Adrenal gland (tissue), 12 donors: ENCODE measurements around the gene IL1B. TPM values are rescaled to one million over a fixed set of nuclear protein-coding genes. Genes with fewer than 3 reads are reported as not detected.

ENCODE experiments used
- DNase-seq, 7 donors: peaks; one replicate each; pipeline ENCODE4 v3.0.0-alpha.2; 2019 to 2020
- H3K27ac ChIP-seq, 5 donors: fragments of 200-600 bp; sonication (generic) in 4 of 5; 1 replicate in 3 of 5; 2 replicates in 2 of 5; pipeline versions ENCODE4 v1.5.1 to v1.8.0; 2016 to 2020; ENCODE audit warnings: mild to moderate bottlenecking in 1 of 5
- H3K27me3 ChIP-seq: fragments of 200-600 bp; 2 replicates; pipeline ENCODE4 v1.8.0; 2021
- H3K36me3 ChIP-seq, 2 donors: fragments of 200-600 bp; replicated peaks in 1 of 2; 1 replicate in 1 of 2; 2 replicates in 1 of 2; pipeline versions ENCODE4 v1.5.1 to v1.8.0; 2018 to 2022
- H3K4me1 ChIP-seq, 2 donors: fragments of 200-600 bp; replicated peaks in 1 of 2; 1 replicate in 1 of 2; 2 replicates in 1 of 2; pipeline versions ENCODE4 v1.5.1 to v1.8.0; 2018 to 2021
- H3K4me3 ChIP-seq, 4 donors: fragments of 200-600 bp; sonication (generic) in 3 of 4; one replicate each; pipeline ENCODE4 v1.5.1; 2016 to 2018
- H3K9me3 ChIP-seq, 3 donors: fragments of 200-600 bp; sonication (generic) in 1 of 3; replicated peaks in 1 of 3; 1 replicate in 2 of 3; 2 replicates in 1 of 3; pipeline versions ENCODE4 v1.5.1 to v1.8.0; 2016 to 2021
- CTCF ChIP-seq, 6 experiments: fragments of 450-650 bp in 4 of 6; fragments of 200-600 bp in 2 of 6; sonication (generic) in 1 of 6; IDR thresholded peaks; 1 replicate in 5 of 6; 2 replicates in 1 of 6; pipeline versions ENCODE4 v1.5.1 to v1.8.0; 2016 to 2021; ENCODE audit warnings: antibody characterized with exemption in 6 of 6, mild to moderate bottlenecking in 2 of 6, moderate library complexity in 1 of 6
- POLR2A ChIP-seq, 2 donors: fragments of 450-650 bp; IDR thresholded peaks; one replicate each; pipeline ENCODE4 v1.6.1; 2017; ENCODE audit warnings: antibody characterized with exemption in 2 of 2, mild to moderate bottlenecking in 2 of 2, moderate library complexity in 1 of 2
- WGBS, 4 donors: extraction: QIAGEN DNeasy Blood & Tissue Kit in 2 of 4; methylation state at CpG; one replicate each; pipeline versions ENCODE4 v1.1.5 to v1.1.7; 2013 to 2017; 5-methylcytosine and 5-hydroxymethylcytosine counted together
- intact Hi-C, 2 donors: fragments of 100-400 bp; cut with DNase I; formaldehyde crosslinking; loops; one replicate each; pipeline versions ENCODE4 v1.14.1 to v1.15.0; 2022 to 2023
- polyA plus RNA-seq, 3 donors: library from polyadenylated mRNA; stranded (reverse); fragments of 200-250 nt in 2 of 3; fragments of 350-450 nt in 1 of 3; fragmentation: Illumina TruSeq in 1 of 3; extraction: RNeasy Lipid Tissue Mini Kit (QIAGEN cat#74804) in 1 of 3; gene quantifications; one replicate each; pipeline ENCODE4 v1.2.3, GENCODE V29; 2013 to 2014
- total RNA-seq, 9 donors: library from RNA; depleted of rRNA in 4 of 9; stranded (reverse); fragments of >200 nt in 4 of 9; fragments of 120-200 nt in 1 of 9; fragmentation: NEBNext Ultra II Directional in 1 of 9; extraction: Animal tissue kit (Norgen Biotek cat#: 25700) in 1 of 9; gene quantifications; one replicate each; pipeline versions ENCODE4 v1.1.0 to v1.2.4, GENCODE V29; 2013 to 2023
- donor health status: healthy with polysubstance abuse.
- donor health status: Bipolar disorder and iron deficiency.
- donor health status: DM: yes; HTN: yes; CAD: no.
- donor health status: DM: no; HTN: no; CAD: no.
- donor health status: DM: no; HTN: no; CAD: no.
- donor health status: DM: yes; HTN: yes; CAD: no.

IL1B gene
- total and polyA plus RNA-seq, 12 donors = 0.44 to 5.9 (median 1.5) TPM; not detected in 1

GRCh38 chr2:112843288-112843687, 6.7 kb upstream of the IL1B start:
- no peak for DNase-seq
- no peak for TF ChIP-seq CTCF (IDR thresholded peaks at IDR 0.05)
- TF ChIP-seq POLR2A (IDR thresholded peaks at IDR 0.05) = no peak
- no peak overlapping the region for H3K4me3 ChIP-seq
- no peaks in the 10 kb centered on the region for H3K9me3 ChIP-seq
- WGBS, 4 donors = 91 to 100% (median 94%) methylated on average over 2 of the region's 2 CpGs
- H3K27ac ChIP-seq = no peak overlapping the region
- intact Hi-C loops = no loop called here
- H3K4me1 ChIP-seq = no peaks in the 10 kb centered on the region
- no peaks in the 10 kb centered on the region for H3K27me3 ChIP-seq
- H3K36me3 ChIP-seq = no peaks in the 10 kb centered on the region

GRCh38 chr2:112841295-112842044, 4.9 kb upstream of the IL1B start:
- TF ChIP-seq POLR2A (IDR thresholded peaks at IDR 0.05) = no peak
- no peak for TF ChIP-seq CTCF (IDR thresholded peaks at IDR 0.05)
- peak overlapping the region in 1 of 5 donors; percentile 63 for H3K27ac ChIP-seq
- no peaks in the 10 kb centered on the region for H3K36me3 ChIP-seq
- intact Hi-C loops = no loop called here
- 67 to 78% (median 70%) methylated on average over 5 of the region's 5 CpGs for WGBS, 4 donors
- H3K9me3 ChIP-seq = no peaks in the 10 kb centered on the region
- no peaks in the 10 kb centered on the region for H3K4me1 ChIP-seq
- no peak overlapping the region for H3K4me3 ChIP-seq
- H3K27me3 ChIP-seq = no peaks in the 10 kb centered on the region
- DNase-seq = peak in 1 of 7 donors; percentile 9

GRCh38 chr2:112840068-112840445, 3.5 kb upstream of the IL1B start:
- TF ChIP-seq POLR2A (IDR thresholded peaks at IDR 0.05) (no peak), CTCF (IDR thresholded peaks at IDR 0.05) (no peak)
- Histone ChIP-seq H3K27ac (no peak overlapping the region), H3K9me3 (no peaks in the 10 kb centered on the region), H3K27me3 (no peaks in the 10 kb centered on the region), H3K4me1 (peaks cover 0 to 5% of the 10 kb centered on the region in 2 donors), H3K4me3 (no peak overlapping the region), H3K36me3 (no peaks in the 10 kb centered on the region)
- no peak for DNase-seq
- intact Hi-C loops = no loop called here
- 87 to 97% (median 91%) methylated on average over 1 of the region's 1 CpG for WGBS, 4 donors

GRCh38 chr2:112839407-112840067, 3.0 kb upstream of the IL1B start:
- peak in 4 of 7 donors; percentile 27 to 57 (median 38) for DNase-seq

More at GRCh38 chr2:112839407-112840067, 3.0 kb upstream of the IL1B start:
- no peaks in the 10 kb centered on the region for H3K27me3 ChIP-seq
- intact Hi-C loops = no loop called here
- H3K27ac ChIP-seq = no peak overlapping the region
- TF ChIP-seq CTCF (IDR thresholded peaks at IDR 0.05) = no peak
- no peak for TF ChIP-seq POLR2A (IDR thresholded peaks at IDR 0.05)
- peaks cover 0 to 5% of the 10 kb centered on the region in 2 donors for H3K4me1 ChIP-seq
- H3K4me3 ChIP-seq = no peak overlapping the region
- WGBS, 4 donors = 70 to 79% (median 76%) methylated on average over 9 of the region's 9 CpGs
- no peaks in the 10 kb centered on the region for H3K9me3 ChIP-seq
- H3K36me3 ChIP-seq = no peaks in the 10 kb centered on the region
